ENCODE data around the gene ZNF761.
"Not testable (repeated sequence)": the region's sequence is repeated elsewhere in the genome, so short reads cannot be mapped to it uniquely, and the experiment has no call there.

Gene ZNF761

DNA sequence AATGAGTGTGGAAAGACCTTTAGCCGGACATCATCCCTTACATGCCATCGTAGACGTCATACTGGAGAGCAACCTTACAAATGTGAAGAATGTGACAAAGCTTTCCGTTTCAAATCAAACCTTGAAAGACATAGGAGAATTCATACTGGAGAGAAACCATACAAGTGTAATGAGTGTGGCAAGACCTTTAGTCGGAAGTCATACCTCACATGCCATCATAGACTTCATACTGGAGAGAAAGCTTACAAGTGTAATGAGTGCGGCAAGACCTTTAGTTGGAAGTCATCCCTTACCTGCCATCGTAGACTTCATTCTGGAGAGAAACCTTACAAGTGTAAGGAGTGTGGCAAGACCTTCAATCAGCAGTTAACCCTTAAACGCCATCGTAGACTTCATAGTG lies 24.0 kb downstream of the ZNF761 start:
- Histone ChIP-seq H3K27ac (ENCODE audit: insufficient read depth in 1 of 2, low read depth in 1 of 2, low read length in 2 of 2, poor library complexity in 1 of 2, severe bottlenecking in 2 of 2) (no peak overlapping the region), H3K4me3 (ENCODE audit: control insufficient read depth in 1 of 7, extremely low read depth in 1 of 7, insufficient read depth in 4 of 7, low read depth in 2 of 7, low read length in 6 of 7) (peak overlapping the region in 1 of 7 experiments; percentile 11), H3K27me3 (replicated peaks in 2 of 5; ENCODE audit: control insufficient read depth in 4 of 5, insufficient read depth in 5 of 5, low read length in 4 of 5) (no peaks in the 10 kb centered on the region), H3K4me1 (ENCODE audit: control extremely low read depth in 1 of 4, control insufficient read depth in 4 of 4, insufficient read depth in 4 of 4, low read length in 3 of 4) (no peaks in the 10 kb centered on the region), H3K36me3 (ENCODE audit: control insufficient read depth in 4 of 4, insufficient read depth in 4 of 4, low read length in 3 of 4) (peaks cover 18 to 57% (median 40%) of the 10 kb centered on the region in 4 experiments), H3K9me3 (ENCODE audit: control extremely low read depth in 1 of 5, control insufficient read depth in 4 of 5, insufficient read depth in 2 of 5, low read depth in 1 of 5, low read length in 4 of 5) (peaks cover 5 to 77% (median 47%) of the 10 kb centered on the region in 5 experiments)
- DNase-seq: no peak
- WGBS (ENCODE audit: insufficient coverage): 94% methylated on average over 6 of the region's 9 CpGs
- ChIA-PET POLR2A (no interaction called here), CTCF (no interaction called here)

DNA sequence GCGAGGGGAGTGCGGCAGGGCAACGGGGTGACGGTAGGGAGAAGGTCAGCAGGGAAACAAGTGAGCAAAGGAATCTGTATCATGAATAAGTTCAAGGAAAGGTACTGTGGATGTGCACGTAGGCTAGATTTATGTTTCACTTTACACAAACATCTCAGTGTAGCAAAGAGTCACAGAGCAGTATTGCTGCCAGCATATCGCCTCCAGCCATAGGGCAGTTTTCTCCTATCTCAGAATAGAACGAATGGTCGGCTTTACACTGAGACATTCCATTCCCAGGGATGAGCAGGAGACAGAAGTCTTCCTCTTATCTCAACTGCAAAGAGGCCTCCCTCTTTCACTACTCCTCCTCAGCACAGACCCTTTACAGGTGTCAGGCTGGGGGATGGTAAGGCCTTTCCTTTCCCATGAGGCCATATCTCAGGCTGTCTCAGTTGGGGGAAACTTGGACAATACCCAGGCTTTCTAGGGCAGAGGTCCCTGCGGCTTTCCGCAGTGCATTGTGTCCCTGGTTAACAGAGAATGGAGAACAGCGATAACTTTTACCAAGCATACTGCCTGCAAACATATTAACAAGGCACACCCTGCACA lies 28.4 kb downstream of the ZNF761 start:
- peaks cover 0 to 26% (median 8%) of the 10 kb centered on the region in 5 experiments for H3K27me3 ChIP-seq (replicated peaks in 2 of 5; ENCODE audit: control insufficient read depth in 4 of 5, insufficient read depth in 5 of 5, low read length in 4 of 5)
- WGBS (ENCODE audit: insufficient coverage): 85% methylated on average over 3 of the region's 11 CpGs
- CTCF ChIA-PET: not testable (repeated sequence)

DNA sequence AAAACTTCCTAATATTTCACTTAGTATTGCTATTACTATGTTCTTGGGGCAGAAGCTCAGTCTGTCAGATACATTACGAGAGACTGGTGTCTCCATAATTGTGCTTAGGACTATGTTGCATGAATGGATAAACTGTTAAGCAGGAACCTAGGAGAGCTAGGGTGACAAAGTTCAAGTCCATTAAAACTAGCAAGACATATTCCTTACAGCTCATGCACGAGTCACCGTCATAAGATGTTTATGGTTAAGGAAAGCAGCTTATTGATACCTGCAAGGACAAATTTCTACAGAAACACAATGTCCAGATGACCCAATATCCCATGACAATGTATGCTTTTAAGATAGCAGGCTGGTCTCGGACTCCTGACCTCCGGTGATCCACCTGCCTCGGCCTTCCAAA lies 30.1 kb downstream of the ZNF761 start:
- H3K27me3 ChIP-seq (replicated peaks in 2 of 5; ENCODE audit: control insufficient read depth in 4 of 5, insufficient read depth in 5 of 5, low read length in 4 of 5): peaks cover 0 to 32% (median 8%) of the 10 kb centered on the region in 5 experiments
- peaks cover 0 to 6% (median 4%) of the 10 kb centered on the region in 4 experiments for H3K4me1 ChIP-seq (ENCODE audit: control extremely low read depth in 1 of 4, control insufficient read depth in 4 of 4, insufficient read depth in 4 of 4, low read length in 3 of 4)
- ChIA-PET POLR2A (no interaction called here), CTCF (interaction anchor here (1.3 kb wide), 1 partner anchor 38 kb away, joined by 3 read pairs; no protein-coding TSS in a partner anchor)
- no peak for DNase-seq
- 100% methylated on average over 3 of the region's 6 CpGs for WGBS (ENCODE audit: insufficient coverage)
- no peak overlapping the region for H3K4me3 ChIP-seq (ENCODE audit: control insufficient read depth in 1 of 7, extremely low read depth in 1 of 7, insufficient read depth in 4 of 7, low read depth in 2 of 7, low read length in 6 of 7)
- H3K9me3 ChIP-seq (ENCODE audit: control extremely low read depth in 1 of 5, control insufficient read depth in 4 of 5, insufficient read depth in 2 of 5, low read depth in 1 of 5, low read length in 4 of 5): peaks cover 0 to 47% (median 22%) of the 10 kb centered on the region in 5 experiments
- no peak overlapping the region for H3K27ac ChIP-seq (ENCODE audit: insufficient read depth in 1 of 2, low read depth in 1 of 2, low read length in 2 of 2, poor library complexity in 1 of 2, severe bottlenecking in 2 of 2)
- peaks cover 0 to 4% (median under 1%) of the 10 kb centered on the region in 4 experiments for H3K36me3 ChIP-seq (ENCODE audit: control insufficient read depth in 4 of 4, insufficient read depth in 4 of 4, low read length in 3 of 4)

More for the DNA sequence above, 28.4 kb downstream of the ZNF761 start:
- H3K27ac ChIP-seq (ENCODE audit: insufficient read depth in 1 of 2, low read depth in 1 of 2, low read length in 2 of 2, poor library complexity in 1 of 2, severe bottlenecking in 2 of 2); POLR2A ChIA-PET; H3K4me1 ChIP-seq (ENCODE audit: control extremely low read depth in 1 of 4, control insufficient read depth in 4 of 4, insufficient read depth in 4 of 4, low read length in 3 of 4); DNase-seq; H3K4me3 ChIP-seq (ENCODE audit: control insufficient read depth in 1 of 7, extremely low read depth in 1 of 7, insufficient read depth in 4 of 7, low read depth in 2 of 7, low read length in 6 of 7): not testable (repeated sequence)
- H3K9me3 ChIP-seq (ENCODE audit: control extremely low read depth in 1 of 5, control insufficient read depth in 4 of 5, insufficient read depth in 2 of 5, low read depth in 1 of 5, low read length in 4 of 5): peaks cover 1 to 59% (median 38%) of the 10 kb centered on the region in 5 experiments
- peaks cover 8 to 15% (median 9%) of the 10 kb centered on the region in 4 experiments for H3K36me3 ChIP-seq (ENCODE audit: control insufficient read depth in 4 of 4, insufficient read depth in 4 of 4, low read length in 3 of 4)

DNA sequence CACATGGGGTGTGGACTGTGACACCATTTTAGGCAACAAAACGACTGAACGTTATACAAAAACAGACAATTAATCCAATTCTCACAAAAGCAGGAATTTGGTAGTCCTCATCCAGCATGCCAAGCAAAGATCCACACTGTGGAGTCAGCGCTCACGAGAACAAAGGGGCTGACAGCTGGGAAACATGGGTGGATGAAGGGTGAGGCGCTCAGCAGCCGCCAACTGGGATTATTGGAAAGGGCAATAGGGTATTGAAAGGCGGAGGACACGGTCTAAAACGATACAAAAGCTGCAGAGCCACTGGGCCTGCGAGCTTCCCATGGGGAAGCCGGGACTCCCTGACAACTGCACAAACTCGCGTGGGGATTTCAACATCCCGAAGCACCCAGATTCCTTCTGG lies 31.1 kb downstream of the ZNF761 start:
- CTCF ChIA-PET: interaction anchor here (1.3 to 1.5 kb wide), 2 partner anchors 38 to 39 kb away, joined by 3 to 4 read pairs; no protein-coding TSS in a partner anchor
- WGBS (ENCODE audit: insufficient coverage): 63% methylated on average over 12 of the region's 14 CpGs

DNA sequence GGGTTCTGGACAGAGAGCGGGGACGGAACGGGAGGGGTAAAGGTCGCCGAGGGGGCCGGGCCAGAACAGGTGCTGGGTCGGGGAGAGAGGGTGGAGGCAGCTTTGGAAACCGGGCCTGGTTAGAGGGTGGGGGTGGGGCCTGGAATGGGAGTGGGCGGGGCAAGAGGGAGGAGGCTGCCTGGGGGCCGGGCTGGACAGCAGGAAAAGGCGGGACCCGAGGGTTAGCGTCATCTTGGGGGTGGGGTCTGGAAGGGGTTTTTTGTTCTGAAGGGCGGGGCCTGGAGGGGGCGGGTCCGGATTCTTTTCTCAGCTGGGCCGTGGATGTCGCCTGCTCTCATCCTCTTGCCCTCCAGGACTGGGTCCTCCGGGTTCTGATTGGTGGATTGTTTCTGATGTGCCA lies 31.5 kb downstream of the ZNF761 start:
- H3K27me3 ChIP-seq (replicated peaks in 2 of 5; ENCODE audit: control insufficient read depth in 4 of 5, insufficient read depth in 5 of 5, low read length in 4 of 5): peaks cover 0 to 32% (median 8%) of the 10 kb centered on the region in 5 experiments
- peak; percentile 30 to 67 (median 53) for DNase-seq
- peaks cover 0 to 11% (median 8%) of the 10 kb centered on the region in 4 experiments for H3K4me1 ChIP-seq (ENCODE audit: control extremely low read depth in 1 of 4, control insufficient read depth in 4 of 4, insufficient read depth in 4 of 4, low read length in 3 of 4)
- H3K27ac ChIP-seq (ENCODE audit: insufficient read depth in 1 of 2, low read depth in 1 of 2, low read length in 2 of 2, poor library complexity in 1 of 2, severe bottlenecking in 2 of 2): no peak overlapping the region
- peaks cover 0 to 34% (median 12%) of the 10 kb centered on the region in 5 experiments for H3K9me3 ChIP-seq (ENCODE audit: control extremely low read depth in 1 of 5, control insufficient read depth in 4 of 5, insufficient read depth in 2 of 5, low read depth in 1 of 5, low read length in 4 of 5)
- no peak overlapping the region for H3K4me3 ChIP-seq (ENCODE audit: control insufficient read depth in 1 of 7, extremely low read depth in 1 of 7, insufficient read depth in 4 of 7, low read depth in 2 of 7, low read length in 6 of 7)
- POLR2A ChIA-PET: no interaction called here
- 0% methylated on average over 2 of the region's 19 CpGs for WGBS (ENCODE audit: insufficient coverage)
- no peaks in the 10 kb centered on the region for H3K36me3 ChIP-seq (ENCODE audit: control insufficient read depth in 4 of 4, insufficient read depth in 4 of 4, low read length in 3 of 4)
- CTCF ChIA-PET: interaction anchor here (1.5 kb wide), 1 partner anchor 38 kb away, joined by 4 read pairs; no protein-coding TSS in a partner anchor

More for the DNA sequence above, 31.1 kb downstream of the ZNF761 start:
- Histone ChIP-seq H3K9me3 (ENCODE audit: control extremely low read depth in 1 of 5, control insufficient read depth in 4 of 5, insufficient read depth in 2 of 5, low read depth in 1 of 5, low read length in 4 of 5) (peaks cover 0 to 37% (median 14%) of the 10 kb centered on the region in 5 experiments), H3K4me3 (ENCODE audit: control insufficient read depth in 1 of 7, extremely low read depth in 1 of 7, insufficient read depth in 4 of 7, low read depth in 2 of 7, low read length in 6 of 7) (no peak overlapping the region), H3K27ac (ENCODE audit: insufficient read depth in 1 of 2, low read depth in 1 of 2, low read length in 2 of 2, poor library complexity in 1 of 2, severe bottlenecking in 2 of 2) (no peak overlapping the region), H3K27me3 (replicated peaks in 2 of 5; ENCODE audit: control insufficient read depth in 4 of 5, insufficient read depth in 5 of 5, low read length in 4 of 5) (peaks cover 0 to 32% (median 8%) of the 10 kb centered on the region in 5 experiments), H3K36me3 (ENCODE audit: control insufficient read depth in 4 of 4, insufficient read depth in 4 of 4, low read length in 3 of 4) (peaks cover 0 to 2% (median 0%) of the 10 kb centered on the region in 4 experiments), H3K4me1 (ENCODE audit: control extremely low read depth in 1 of 4, control insufficient read depth in 4 of 4, insufficient read depth in 4 of 4, low read length in 3 of 4) (peaks cover 0 to 9% (median 6%) of the 10 kb centered on the region in 4 experiments)
- POLR2A ChIA-PET: no interaction called here
- DNase-seq: no peak

DNA sequence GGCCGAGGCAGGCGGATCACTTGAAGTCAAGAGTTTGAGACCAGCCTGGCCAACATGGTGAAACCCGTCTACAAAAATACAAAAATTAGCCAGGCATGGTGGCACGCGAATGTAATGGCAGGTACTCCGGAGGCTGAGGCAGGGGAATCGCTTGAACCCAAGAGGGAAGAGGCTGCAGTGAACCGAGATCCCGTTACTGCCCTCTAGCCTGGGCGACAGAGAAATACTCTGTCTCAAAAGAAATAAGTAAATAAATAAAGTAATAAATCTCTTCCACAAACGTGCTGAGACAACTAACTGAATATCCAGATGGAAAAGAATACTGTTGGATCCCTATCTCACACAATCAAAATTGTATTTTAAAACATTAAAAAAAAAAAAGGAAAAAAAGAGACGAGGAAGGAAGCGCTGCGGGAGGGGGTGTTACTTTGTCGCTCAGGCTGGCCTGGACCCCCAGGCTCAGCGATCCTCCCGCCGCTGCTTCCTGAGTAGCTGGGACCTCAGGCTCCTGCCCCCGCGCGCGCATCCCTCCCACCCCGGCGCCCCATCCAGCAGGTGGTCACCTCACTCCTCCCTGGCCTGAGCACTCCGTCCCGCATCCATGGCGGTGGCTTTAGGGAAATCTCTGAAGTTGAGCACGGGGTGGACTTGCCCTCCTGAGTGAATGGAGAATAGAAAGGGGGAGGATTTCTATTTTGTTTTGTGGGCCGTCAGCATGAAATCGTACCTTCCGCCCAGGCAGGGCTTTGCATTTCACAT lies 35.1 kb downstream of the ZNF761 start:
- ChIA-PET POLR2A (no interaction called here), CTCF (no interaction called here)
- Histone ChIP-seq H3K9me3 (ENCODE audit: control extremely low read depth in 1 of 5, control insufficient read depth in 4 of 5, insufficient read depth in 2 of 5, low read depth in 1 of 5, low read length in 4 of 5) (peaks cover 0 to 24% (median 6%) of the 10 kb centered on the region in 5 experiments), H3K4me3 (ENCODE audit: control insufficient read depth in 1 of 7, extremely low read depth in 1 of 7, insufficient read depth in 4 of 7, low read depth in 2 of 7, low read length in 6 of 7) (peak overlapping the region; percentile 46 to 93 (median 85)), H3K27ac (ENCODE audit: insufficient read depth in 1 of 2, low read depth in 1 of 2, low read length in 2 of 2, poor library complexity in 1 of 2, severe bottlenecking in 2 of 2) (no peak overlapping the region), H3K4me1 (ENCODE audit: control extremely low read depth in 1 of 4, control insufficient read depth in 4 of 4, insufficient read depth in 4 of 4, low read length in 3 of 4) (peaks cover 0 to 15% (median 11%) of the 10 kb centered on the region in 4 experiments), H3K27me3 (replicated peaks in 2 of 5; ENCODE audit: control insufficient read depth in 4 of 5, insufficient read depth in 5 of 5, low read length in 4 of 5) (peaks cover 0 to 32% (median 8%) of the 10 kb centered on the region in 5 experiments), H3K36me3 (ENCODE audit: control insufficient read depth in 4 of 4, insufficient read depth in 4 of 4, low read length in 3 of 4) (no peaks in the 10 kb centered on the region)
- DNase-seq: peak; percentile 4 to 59 (median 41)
- WGBS (ENCODE audit: insufficient coverage): 20% methylated on average over 16 of the region's 31 CpGs
